CD4-positive, alpha-beta T cell treated with Interleukin-15 for 1 hour (primary cell): ENCODE data around the gene TOX2.

Source experiments
- DNase-seq: peaks from one replicate; pipeline ENCODE4 v3.0.0-alpha.2; 2020

TOX2 gene

GRCh38 chr20:44023515-44024371, 109.1 kb downstream of the TOX2 start:
- no peak for DNase-seq

DNA sequence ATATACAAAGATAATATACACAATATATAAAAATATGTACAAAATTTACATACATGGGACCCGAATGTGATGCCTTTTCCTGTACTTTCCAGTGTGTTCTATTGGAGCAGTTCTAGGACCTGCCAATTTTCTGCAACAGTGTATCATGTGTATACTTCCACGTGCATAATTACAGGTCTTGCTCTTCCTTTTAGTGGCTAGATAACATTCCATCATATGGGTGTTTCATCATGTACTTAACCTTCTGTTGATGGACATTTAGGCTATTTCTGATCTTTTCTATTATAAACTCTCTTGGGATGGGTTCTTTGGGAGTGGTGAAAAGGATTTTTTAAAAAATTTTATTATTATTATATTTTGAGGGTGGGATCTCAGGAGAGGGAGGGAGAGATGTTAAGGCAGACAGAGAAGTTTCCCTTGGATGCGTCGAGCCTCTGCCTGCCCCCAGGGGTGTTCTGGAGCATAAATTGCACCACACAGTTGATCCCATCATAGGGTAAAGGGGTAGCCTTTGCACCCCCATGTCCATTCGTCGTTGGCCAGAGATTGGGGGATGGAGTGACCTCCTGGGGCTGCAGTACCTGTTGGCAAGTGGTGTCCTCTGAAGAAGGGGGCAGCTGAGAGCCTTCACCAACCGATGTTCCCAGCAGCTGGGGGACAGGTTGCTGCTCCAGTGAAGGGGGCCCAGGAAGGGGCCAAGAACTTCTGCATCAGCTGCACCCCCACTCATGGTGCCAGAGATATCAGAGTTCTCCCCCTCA, 110.3 kb downstream of the TOX2 start:
- no peak for DNase-seq

GRCh38 chr20:44025756-44026155, 111.1 kb downstream of the TOX2 start:
- DNase-seq, result no peak

DNA sequence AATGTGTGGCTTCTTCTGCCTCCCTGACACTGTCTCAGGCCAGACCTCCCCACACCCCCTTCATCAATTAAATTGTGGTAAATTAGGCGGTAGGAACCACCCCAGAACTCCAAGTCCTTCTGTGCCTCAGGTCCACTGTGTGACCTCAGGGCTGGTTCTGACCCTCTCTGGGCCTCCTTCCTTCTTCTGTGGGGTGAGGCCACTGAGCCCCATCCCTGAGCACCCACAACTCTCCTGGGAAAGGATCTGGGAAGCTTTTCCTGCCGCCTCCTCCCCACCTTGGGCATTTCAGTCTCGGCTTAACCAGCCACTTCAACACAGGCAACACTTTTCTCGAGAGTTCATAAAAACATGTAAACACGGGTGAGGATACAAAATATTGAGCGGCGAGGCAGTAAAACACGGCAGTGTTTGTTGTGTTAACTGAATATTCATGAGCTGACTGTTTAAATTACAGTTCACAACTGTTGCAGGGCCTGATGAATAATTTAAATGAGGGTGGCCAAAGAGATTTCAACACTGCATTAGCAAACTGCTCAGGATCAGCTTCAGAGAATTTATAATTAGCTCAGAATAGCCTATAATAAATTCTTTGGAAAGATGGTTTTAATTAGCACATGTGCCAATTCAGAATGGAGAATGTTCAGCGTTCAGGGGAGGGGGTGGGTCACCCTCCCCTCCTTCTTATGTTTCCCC, 112.1 kb downstream of the TOX2 start:
- DNase-seq, result no peak

- no peak for DNase-seq
Observed at GRCh38 chr20:44027343-44028002, 112.8 kb downstream of the TOX2 start.

- DNase-seq, result no peak
Observed at GRCh38 chr20:44028003-44028730, 113.5 kb downstream of the TOX2 start.

DNA sequence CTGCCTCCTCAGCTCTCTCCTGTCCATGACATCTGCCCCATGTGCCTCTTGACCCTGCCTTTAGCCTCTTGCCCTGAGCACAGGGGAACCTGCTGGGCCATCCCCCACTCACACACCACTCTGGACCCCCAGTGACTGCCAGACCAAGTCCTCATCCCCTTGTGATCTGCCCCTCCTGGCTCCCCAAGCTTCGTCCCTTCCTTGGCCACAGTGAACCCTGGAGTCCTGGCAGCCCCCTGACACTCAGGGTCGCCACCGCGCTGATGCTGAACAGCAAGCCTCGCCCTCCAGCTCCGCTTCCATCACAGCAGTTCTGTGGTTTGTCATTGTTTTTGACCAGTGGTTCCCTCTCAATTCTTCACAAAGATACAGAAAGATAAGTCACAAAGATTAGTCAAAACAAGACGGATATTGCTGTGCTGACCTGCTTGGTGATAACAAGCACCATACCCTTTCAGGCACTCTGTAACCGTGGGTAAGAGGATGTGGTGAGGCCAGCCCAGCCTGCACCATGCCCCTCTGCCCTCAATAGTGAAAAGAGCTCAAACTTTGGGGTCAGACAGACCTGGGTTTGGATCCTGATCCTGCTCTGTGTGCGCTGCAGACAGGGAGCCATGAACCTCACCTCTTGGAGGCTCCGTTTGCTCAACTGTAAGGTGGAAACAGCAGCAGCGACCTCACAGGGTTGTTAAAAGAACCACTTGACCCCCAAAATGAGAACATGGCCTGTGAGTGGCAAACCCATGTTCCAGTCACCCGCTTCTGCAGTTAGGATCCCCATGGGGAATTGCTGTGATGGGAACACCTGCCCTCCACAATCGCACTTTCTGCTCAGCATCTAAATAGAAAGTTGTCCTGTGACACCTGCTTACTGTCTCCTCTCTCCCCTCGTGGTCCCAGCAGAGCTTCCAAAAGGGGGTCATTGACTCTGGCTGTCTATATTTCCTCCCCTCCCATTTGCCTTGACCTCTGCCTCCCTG, 114.5 kb downstream of the TOX2 start:
- DNase-seq, result no peak

GRCh38 chr20:44029848-44030230, 115.2 kb downstream of the TOX2 start:
- no peak for DNase-seq

GRCh38 chr20:44030394-44030793, 115.7 kb downstream of the TOX2 start:
- no peak for DNase-seq

- DNase-seq, result no peak
Observed at GRCh38 chr20:44031001-44031574, 116.4 kb downstream of the TOX2 start.

DNA sequence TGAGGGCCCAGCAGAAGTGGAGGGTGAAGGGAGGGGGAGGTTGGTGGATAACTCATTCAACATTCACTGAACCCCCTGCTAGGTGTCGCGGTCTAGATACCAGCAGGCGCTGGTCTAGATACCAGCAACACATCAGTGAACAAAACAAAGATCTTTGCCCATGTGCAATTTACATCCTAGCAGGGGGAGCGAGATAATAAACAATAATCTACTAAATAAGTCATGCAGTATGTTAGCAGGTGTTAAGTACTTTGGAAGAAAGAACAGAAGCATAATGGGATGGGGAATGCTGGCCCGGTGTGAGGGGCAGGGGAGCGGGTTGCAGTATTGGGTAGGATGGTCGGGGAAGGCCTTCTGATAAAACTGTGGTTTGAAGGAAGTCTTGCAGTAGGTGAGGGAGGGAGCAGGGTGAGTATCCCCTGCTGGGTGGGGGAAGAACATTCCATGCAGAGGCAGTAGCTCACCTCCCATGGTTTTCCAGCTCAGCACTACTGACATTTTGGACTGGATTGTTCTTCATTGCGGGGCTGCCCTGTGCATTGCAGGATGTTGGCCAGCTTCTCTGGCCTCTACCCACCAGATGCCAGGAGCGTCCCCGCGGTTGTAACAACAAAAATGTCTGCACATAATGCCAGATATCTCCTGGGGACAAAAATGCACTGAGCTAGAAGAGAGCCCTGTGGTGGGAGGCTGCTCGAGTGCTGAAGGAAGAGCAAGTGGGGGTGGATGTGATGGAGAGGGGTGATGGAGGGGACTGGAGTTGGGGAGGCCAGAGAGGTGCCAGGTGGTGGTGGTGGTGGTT, 117.3 kb downstream of the TOX2 start:
- DNase-seq, result no peak

DNA sequence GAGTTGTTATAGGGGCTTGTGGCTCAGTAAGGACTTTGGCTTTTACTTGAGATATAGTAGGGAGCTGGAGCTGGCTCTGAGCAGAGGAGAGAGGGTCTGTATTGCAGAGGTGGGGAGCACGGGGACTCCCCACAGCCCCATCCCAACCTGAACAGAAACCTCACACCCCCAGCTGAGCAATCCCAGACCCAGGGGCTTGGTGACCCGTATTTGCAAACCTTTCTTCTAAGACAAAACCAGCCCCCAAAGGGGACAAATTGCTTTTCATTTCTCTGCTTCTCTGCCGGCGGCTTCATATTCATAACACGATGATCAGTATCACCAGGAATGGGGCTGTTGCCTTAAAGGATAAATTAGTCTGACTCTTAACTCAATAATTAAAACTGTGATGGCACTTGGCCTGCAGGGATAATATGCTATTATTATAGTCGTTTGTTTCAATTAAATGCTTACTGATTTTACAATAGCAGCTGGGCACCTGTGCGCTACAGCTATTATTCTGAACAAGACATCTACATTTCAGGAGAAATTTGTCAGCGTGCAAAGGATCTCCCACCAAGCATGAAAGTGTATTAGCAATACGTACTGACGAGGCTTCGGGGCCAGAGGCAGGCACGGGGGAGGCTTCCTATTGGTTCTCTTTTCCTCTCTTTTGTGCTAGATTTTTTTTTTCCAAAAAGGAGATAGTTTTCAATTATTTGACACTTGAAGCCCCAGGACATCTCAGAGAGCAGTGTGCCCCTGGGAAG, 118.1 kb downstream of the TOX2 start:
- DNase-seq, result no peak

- no peak for DNase-seq
Observed at GRCh38 chr20:44033344-44033743, 118.7 kb downstream of the TOX2 start.

- DNase-seq, result no peak
Observed at GRCh38 chr20:44033873-44034272, 119.2 kb downstream of the TOX2 start.

DNA sequence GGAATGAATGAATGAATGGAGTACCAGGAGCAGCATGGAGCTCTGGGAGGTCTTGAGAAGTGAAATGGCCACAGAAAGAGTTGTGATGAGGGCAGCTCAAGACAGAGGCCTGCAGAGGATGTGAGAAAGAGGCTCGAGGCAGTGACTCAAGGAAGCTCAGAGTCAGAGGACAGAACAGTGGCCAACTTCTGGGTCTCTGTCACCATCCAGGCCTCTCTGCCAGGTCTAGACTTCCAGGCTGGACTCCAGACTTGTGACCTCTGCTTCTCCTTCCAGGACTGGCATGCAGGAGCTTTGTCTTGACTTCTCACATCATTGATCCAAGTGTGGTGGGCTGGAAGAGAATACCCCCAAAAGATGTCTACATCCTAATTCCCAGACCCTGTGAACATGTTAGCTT, 119.8 kb downstream of the TOX2 start:
- DNase-seq, result no peak

DNA sequence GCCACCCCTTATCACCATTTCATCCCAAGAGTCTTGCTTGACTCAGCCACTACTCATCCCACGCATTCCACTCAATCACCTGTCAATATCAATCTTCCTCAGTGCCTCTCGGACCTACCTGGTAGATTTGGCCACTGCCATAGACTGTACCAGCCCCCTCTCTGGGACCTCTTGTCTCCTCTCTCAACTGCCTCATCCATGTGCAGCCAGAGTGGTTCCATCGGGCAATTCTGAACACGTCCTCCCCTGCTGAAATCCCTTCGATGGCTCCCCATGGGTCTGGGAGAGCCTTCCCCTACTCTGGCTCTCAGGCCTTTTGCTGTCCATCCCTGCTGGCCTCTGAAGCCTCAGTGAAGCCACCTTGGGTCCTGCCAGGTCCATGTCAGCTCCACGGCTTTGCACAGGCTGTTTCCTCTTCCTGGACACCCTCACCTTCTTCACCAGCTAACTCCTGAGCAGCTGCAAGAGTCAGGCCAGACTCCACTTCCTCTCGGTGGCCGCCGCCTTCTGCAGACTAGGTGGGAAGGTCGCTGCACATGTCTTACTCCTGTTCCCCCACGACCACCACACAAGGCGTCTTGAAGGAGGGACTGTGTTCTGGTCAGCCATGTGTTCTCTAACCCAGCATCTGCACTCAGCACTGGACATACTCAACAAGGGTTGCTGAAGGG, 120.4 kb downstream of the TOX2 start:
- DNase-seq, result peak; percentile 6

GRCh38 chr20:44035924-44036323, 121.3 kb downstream of the TOX2 start:
- peak; percentile 11 for DNase-seq

- DNase-seq, result peak; percentile 5
Observed at GRCh38 chr20:44036441-44036840, 121.8 kb downstream of the TOX2 start.
